ENCODE data around the gene PPP1R3E. TPM values are rescaled to one million over a fixed set of nuclear protein-coding genes. Genes with fewer than 3 reads are reported as not detected.
"Not testable (repeated sequence)": the region's sequence is repeated elsewhere in the genome, so short reads cannot be mapped to it uniquely, and the experiment has no call there.

Gene PPP1R3E
- total RNA-seq, 2 donors from 2014 or later = 8.5 to 9.1 TPM

GRCh38 chr14:23269193-23269592 is 33.5 kb downstream of the PPP1R3E start:
- no peak for DNase-seq (ENCODE audit: low spot score)
- intact Hi-C loops (cut with DNase I) = no loop called here

GRCh38 chr14:23260849-23261248 is 41.8 kb downstream of the PPP1R3E start:
- DNase-seq (ENCODE audit: low spot score); intact Hi-C loops (cut with DNase I): not testable (repeated sequence)

GRCh38 chr14:23259426-23259825 is 43.2 kb downstream of the PPP1R3E start:
- intact Hi-C loops (cut with DNase I) = no loop called here
- DNase-seq (ENCODE audit: low spot score) = no peak

- no peak for DNase-seq (ENCODE audit: low spot score)
- intact Hi-C loops (cut with DNase I) = no loop called here
Measured at GRCh38 chr14:23258256-23258655, 44.4 kb downstream of the PPP1R3E start.

- DNase-seq (ENCODE audit: low spot score) = no peak
- intact Hi-C loops (cut with DNase I) = no loop called here
Measured at GRCh38 chr14:23252420-23253333, 50.0 kb downstream of the PPP1R3E start.

- no peak for DNase-seq (ENCODE audit: low spot score)
- intact Hi-C loops (cut with DNase I) = no loop called here
Measured at GRCh38 chr14:23252006-23252405, 50.7 kb downstream of the PPP1R3E start.

GRCh38 chr14:23249824-23250223 is 52.8 kb downstream of the PPP1R3E start:
- intact Hi-C loops (cut with DNase I) = no loop called here

GRCh38 chr14:23248601-23249000 is 54.1 kb downstream of the PPP1R3E start:
- no peak for DNase-seq (ENCODE audit: low spot score)
- intact Hi-C loops (cut with DNase I) = no loop called here

More at GRCh38 chr14:23249824-23250223, 52.8 kb downstream of the PPP1R3E start:
- no peak for DNase-seq (ENCODE audit: low spot score)

Other genes with a start within 250 kb of the PPP1R3E start
- 1 to 10 TPM; 1.8 to 2.9 TPM for gene CDH24, start 245.3 kb downstream of the PPP1R3E start, total RNA-seq
- 100 to 1,000 TPM in 1 of 2 donors, 10 to 100 TPM in 1; 85.9 to 112 TPM for gene ACIN1, start 207.7 kb downstream of the PPP1R3E start, total RNA-seq
- gene C14orf119, start 207.4 kb downstream of the PPP1R3E start, total RNA-seq = 10 to 100 TPM; 35.2 to 38.7 TPM
- not detected for gene CIROP, start 197.9 kb downstream of the PPP1R3E start, total RNA-seq
- under 1 TPM in 1 of 2 donors, not detected in 1; 0.19 TPM for gene CEBPE, start 183.6 kb downstream of the PPP1R3E start, total RNA-seq
- gene SLC7A8, start 119.2 kb downstream of the PPP1R3E start, total RNA-seq = 10 to 100 TPM; 17.4 to 31.0 TPM
- gene RNF212B, start 64.9 kb downstream of the PPP1R3E start, total RNA-seq = not detected
- 1 to 10 TPM; 4.9 to 5.2 TPM for gene HOMEZ, start 16.7 kb downstream of the PPP1R3E start, total RNA-seq
- 10 to 100 TPM; 65.6 to 81.7 TPM for gene BCL2L2, start 4.0 kb upstream of the PPP1R3E start, total RNA-seq
- 10 to 100 TPM; 67.9 to 79.0 TPM for gene PABPN1, start 18.6 kb upstream of the PPP1R3E start, total RNA-seq
- 10 to 100 TPM; 17.7 to 30.6 TPM for gene SLC22A17, start 50.0 kb upstream of the PPP1R3E start, total RNA-seq
- 10 to 100 TPM; 19.4 to 20.2 TPM for gene EFS, start 62.3 kb upstream of the PPP1R3E start, total RNA-seq
- not detected for gene IL25, start 70.0 kb upstream of the PPP1R3E start, total RNA-seq
- under 1 TPM; 0.57 to 0.74 TPM for gene CMTM5, start 74.2 kb upstream of the PPP1R3E start, total RNA-seq
- 1 to 10 TPM in 1 of 2 donors, not detected in 1; 1.3 TPM for gene MYH6, start 105.4 kb upstream of the PPP1R3E start, total RNA-seq
- not detected for gene MYH7, start 132.8 kb upstream of the PPP1R3E start, total RNA-seq
- 10 to 100 TPM; 27.8 to 28.4 TPM for gene NGDN, start 166.8 kb upstream of the PPP1R3E start, total RNA-seq
- gene ZFHX2, start 248.9 kb upstream of the PPP1R3E start, total RNA-seq = 1 to 10 TPM; 2.3 to 2.4 TPM

Data from posterior vena cava (tissue), 2 donors.